Fibroblast of lung (primary cell): Measurements from ENCODE around the gene KIAA1614.

Experiments
- EZH2 ChIP-seq: IDR thresholded peaks from 2 replicates; pipeline ENCODE4 v1.5.1; 2012; ENCODE audit warnings: low read length, control low read depth, mild to moderate bottlenecking; ENCODE audit errors: missing control alignments
- TF ChIP-seq, protein P1 (sequence below), 2 donors: IDR thresholded peaks in 1 of 2; conservative IDR thresholded peaks in 1 of 2; 1 replicate in 1 of 2; 2 replicates in 1 of 2; pipeline ENCODE4 v1.5.1; 2011 to 2012; ENCODE audit warnings: low read length in 2 of 2, control low read depth in 1 of 2, inconsistent platforms in 1 of 2, low read depth in 1 of 2, mild to moderate bottlenecking in 1 of 2

DNA sequence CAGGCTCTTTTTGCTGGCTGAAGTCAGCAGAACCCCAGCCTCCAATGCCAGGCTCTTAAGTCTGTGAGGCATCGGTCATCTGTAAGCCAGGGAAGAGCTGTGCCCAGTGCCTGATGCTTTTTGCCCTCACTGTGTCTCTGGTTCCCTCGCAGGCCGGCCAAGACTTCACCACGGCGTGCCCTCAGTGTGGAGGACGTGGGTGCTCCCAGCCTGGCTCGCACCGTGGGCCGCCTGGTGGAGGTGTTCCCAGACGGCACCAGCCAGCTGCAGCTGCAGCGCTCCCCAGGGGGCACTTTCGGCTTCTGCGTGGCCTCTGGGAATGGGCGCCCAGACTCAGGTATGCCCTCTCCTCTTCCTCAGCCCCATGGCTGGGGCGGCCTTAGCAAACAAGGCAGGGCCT, 32.5 kb downstream of the KIAA1614 start:
- TF ChIP-seq, protein P1, sequence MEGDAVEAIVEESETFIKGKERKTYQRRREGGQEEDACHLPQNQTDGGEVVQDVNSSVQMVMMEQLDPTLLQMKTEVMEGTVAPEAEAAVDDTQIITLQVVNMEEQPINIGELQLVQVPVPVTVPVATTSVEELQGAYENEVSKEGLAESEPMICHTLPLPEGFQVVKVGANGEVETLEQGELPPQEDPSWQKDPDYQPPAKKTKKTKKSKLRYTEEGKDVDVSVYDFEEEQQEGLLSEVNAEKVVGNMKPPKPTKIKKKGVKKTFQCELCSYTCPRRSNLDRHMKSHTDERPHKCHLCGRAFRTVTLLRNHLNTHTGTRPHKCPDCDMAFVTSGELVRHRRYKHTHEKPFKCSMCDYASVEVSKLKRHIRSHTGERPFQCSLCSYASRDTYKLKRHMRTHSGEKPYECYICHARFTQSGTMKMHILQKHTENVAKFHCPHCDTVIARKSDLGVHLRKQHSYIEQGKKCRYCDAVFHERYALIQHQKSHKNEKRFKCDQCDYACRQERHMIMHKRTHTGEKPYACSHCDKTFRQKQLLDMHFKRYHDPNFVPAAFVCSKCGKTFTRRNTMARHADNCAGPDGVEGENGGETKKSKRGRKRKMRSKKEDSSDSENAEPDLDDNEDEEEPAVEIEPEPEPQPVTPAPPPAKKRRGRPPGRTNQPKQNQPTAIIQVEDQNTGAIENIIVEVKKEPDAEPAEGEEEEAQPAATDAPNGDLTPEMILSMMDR (conservative IDR thresholded peaks at IDR 0.05 in 1 of 2, IDR thresholded peaks at IDR 0.05 in 1 of 2; ENCODE audit: low read depth in 1 of 2, low read length in 2 of 2), result no peak
- no peak for TF ChIP-seq EZH2
